WI38 (cell line): ENCODE data around the gene SLC35B1.

Experiments
- H3K4me3 ChIP-seq: 2 replicates; pipeline ENCODE4 v1.5.1; 2011; ENCODE audit warnings: low read depth, mild to moderate bottlenecking, control low read depth, low read length
- TF ChIP-seq, protein P1 (sequence below): IDR thresholded peaks from 2 replicates; pipeline ENCODE4 v1.5.1; 2012; ENCODE audit warnings: low read depth, mild to moderate bottlenecking, control low read depth, low read length

Gene SLC35B1

DNA sequence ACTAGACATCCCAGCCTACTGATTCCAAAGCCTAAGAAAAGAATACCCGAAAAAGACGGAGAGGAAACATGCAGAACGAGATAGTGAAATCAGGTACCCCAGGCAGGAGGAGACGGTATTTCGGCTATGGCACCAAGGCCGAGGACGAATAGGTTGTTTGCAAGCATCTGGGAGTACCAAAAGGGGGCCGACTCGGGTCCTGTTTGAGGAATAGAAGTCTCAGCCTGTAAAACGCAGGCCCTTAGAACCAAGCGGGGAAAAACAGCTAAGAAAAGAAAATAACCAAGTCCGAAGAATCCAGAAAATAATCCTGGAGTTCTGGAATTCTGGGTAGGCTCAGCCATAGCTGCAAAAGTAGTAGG lies 537 bp downstream of the SLC35B1 start:
- H3K4me3 ChIP-seq = peak overlapping the region; percentile 98
- TF ChIP-seq, protein P1, sequence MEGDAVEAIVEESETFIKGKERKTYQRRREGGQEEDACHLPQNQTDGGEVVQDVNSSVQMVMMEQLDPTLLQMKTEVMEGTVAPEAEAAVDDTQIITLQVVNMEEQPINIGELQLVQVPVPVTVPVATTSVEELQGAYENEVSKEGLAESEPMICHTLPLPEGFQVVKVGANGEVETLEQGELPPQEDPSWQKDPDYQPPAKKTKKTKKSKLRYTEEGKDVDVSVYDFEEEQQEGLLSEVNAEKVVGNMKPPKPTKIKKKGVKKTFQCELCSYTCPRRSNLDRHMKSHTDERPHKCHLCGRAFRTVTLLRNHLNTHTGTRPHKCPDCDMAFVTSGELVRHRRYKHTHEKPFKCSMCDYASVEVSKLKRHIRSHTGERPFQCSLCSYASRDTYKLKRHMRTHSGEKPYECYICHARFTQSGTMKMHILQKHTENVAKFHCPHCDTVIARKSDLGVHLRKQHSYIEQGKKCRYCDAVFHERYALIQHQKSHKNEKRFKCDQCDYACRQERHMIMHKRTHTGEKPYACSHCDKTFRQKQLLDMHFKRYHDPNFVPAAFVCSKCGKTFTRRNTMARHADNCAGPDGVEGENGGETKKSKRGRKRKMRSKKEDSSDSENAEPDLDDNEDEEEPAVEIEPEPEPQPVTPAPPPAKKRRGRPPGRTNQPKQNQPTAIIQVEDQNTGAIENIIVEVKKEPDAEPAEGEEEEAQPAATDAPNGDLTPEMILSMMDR = no peak

DNA sequence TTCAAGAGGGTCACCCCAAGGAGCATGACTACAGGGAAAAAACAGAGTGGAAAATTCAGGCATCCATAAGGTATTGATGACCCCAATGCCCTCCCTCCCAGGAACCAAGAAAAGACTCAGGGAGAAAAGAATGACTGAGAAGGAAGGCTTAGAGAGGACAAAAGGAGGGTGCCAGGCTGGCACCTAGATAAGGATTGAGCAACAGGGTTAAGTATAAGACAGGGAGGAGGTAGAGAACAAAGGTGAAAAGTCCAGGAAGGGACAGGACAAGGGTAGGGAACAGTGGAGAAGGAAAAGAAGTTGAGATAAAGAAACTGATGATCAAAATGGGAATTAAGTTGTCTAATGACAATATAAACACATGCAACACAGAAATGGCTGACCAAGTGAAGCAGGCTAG lies 2.5 kb downstream of the SLC35B1 start:
- TF ChIP-seq, protein P1 = no peak
- no peak overlapping the region for H3K4me3 ChIP-seq

DNA sequence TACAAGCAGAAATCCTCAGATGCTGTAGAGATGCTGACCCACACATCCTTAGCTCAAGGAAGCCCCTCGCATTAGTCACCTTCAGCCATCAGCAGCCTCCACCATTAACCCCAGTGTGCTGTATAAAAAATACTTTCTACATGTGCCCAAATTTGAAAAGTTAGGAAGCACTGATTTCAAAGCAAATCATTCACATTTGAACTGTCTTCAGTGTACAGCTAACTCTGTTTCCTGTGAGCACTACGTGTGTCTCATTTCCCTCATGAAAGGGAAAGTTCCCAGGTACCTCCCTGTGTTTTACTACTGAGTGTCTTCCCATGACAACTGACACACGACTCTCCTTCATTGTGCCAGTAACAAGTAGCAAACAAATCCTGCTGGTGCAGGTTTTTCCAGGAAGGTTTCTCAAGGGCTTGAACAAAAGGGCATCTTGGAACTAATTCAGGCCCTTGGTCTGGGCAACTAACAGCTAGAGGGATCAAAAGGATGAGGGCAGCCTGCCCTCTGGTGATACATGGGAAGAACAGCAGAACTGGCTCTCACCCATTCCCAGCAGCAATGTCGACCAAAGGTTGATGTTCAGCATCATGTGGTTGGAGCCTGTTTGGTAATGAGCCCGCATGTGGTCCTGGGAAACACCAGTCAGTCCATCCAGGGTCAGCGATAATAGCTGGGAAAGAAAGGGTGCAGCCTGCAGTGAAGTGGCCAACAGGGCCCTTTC lies 4.0 kb downstream of the SLC35B1 start:
- no peak overlapping the region for H3K4me3 ChIP-seq

DNA sequence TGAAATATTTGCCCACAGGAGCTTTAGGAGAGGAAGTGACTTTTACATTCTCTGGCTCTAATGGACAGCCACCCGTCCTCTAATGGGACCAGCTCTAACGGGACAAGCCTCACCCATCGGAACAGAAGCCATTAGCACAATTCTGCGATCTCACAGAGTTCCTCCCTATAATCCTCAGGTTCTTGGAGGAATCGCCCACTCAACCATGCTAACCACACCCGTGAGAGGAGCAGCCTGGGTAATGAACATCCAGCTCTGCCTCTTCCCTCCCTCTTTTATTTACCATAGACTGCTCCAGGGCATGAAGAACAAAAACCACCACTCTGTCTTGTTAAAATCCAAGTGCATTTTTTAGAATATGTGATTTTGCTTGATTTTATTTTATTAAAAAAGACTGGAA lies 6.8 kb downstream of the SLC35B1 start:
- TF ChIP-seq, protein P1 = no peak
- no peak overlapping the region for H3K4me3 ChIP-seq

More for the DNA sequence above, 4.0 kb downstream of the SLC35B1 start:
- TF ChIP-seq, protein P1 = peak; percentile 27; the same call in 1 of the 2 replicates

DNA sequence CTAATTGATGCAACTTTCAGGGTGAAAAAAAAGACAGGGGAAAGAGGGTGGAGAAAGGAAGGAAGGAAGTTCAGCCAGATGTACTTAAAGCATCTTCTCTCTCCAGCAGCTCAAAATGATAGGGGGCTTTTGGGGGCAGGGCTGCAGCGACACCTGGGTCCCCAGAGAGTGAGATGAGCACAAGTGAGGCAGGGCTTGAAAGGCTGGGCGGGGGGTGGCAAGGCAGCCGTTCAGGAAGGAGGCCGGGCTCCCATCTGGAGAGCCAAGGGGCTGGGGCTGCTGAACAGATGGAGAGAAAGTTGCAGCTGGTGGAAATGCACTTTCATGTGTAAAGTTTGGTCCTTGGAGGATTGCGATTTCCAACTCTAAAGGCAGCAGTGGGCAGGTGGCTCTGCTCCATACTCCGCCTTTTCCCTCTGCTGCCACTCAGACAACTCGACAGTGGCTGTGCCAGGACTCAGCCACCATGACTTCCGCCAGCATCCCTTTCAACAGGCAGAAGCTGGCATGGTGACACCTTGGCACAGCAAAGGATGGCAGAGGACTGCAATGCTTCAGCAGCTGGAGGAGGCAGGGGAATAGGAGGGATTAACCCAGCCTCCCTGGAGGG lies 7.7 kb downstream of the SLC35B1 start:
- H3K4me3 ChIP-seq = no peak overlapping the region
- TF ChIP-seq, protein P1 = no peak

DNA sequence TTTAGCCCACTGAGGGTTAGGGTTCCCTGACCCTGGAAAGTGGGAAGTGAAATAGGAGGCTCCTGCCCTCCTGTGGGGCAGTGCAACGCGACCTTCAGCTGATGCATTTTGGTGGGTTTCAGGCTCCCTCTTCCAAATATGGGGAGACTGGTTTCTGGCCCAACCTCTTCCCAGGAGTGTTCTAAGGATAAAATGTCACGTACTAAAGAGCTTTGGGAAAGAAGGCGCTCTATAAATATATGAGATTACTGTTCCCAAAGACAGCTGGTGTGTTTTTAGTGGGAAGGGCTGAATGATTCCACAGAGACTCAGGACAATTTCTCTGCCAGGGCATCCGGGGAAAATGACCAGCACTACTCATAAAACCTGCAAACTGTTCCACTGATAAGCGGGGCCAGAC lies 9.8 kb downstream of the SLC35B1 start:
- TF ChIP-seq, protein P1 = no peak
- H3K4me3 ChIP-seq = no peak overlapping the region

DNA sequence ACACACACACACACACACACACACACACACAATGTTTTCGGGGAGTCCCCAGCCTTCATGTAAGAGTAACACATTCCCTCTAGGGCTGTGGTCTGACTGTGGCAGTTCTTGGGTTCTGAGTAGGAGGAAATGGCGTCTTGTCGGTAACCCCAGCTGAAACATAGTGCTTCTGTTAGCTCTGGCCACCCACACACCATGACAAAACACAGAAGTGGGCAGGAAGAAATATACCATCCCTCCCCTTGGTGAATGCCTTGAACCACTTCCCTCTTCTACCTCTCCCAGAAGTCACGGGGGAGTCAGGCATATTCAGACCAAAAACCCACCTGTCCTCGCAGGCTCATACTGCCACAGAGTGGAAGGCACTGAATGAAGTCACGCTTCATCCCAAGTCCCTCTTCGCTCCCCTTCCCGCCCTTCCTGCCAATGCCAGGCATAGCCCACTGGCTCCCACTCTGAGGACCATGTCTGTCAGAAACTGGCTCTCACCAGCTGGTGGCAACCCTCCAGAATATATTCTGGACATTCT lies 11.5 kb downstream of the SLC35B1 start:
- no peak overlapping the region for H3K4me3 ChIP-seq
- TF ChIP-seq, protein P1 = no peak
